ENCODE results near the gene GABRD. TPM values are rescaled to one million over a fixed set of nuclear protein-coding genes. Genes with fewer than 3 reads are reported as not detected.

Gene GABRD
- total and polyA plus RNA-seq, 2 experiments from 2014 or later = 2.1 to 5.1 TPM

GRCh38 chr1:2073382-2074230 lies 54.5 kb downstream of the GABRD start:
- H3K27me3 Mint-ChIP-seq (ENCODE audit: insufficient read depth, low read depth, poor library complexity) = peaks cover 14% of the 10 kb centered on the region
- H3K79me2 ChIP-seq (replicated peaks; ENCODE audit: insufficient read depth) = peaks cover 43% of the 10 kb centered on the region
- H3K9me2 ChIP-seq (ENCODE audit: insufficient read depth) = no peaks in the 10 kb centered on the region
- ATAC-seq (peak; percentile 13; the same call in 1 of the 3 replicates), DNase-seq (ENCODE audit: low spot score) (no peak)
- H3K4me2 ChIP-seq = no peak overlapping the region
- H3K36me3 Mint-ChIP-seq (ENCODE audit: low read depth) = peaks cover 25% of the 10 kb centered on the region
- H3K4me3 ChIP-seq = no peak overlapping the region
- H3K9me3 Mint-ChIP-seq = peaks cover 16% of the 10 kb centered on the region
- H3K27me3 ChIP-seq (ENCODE audit: insufficient read depth) = no peaks in the 10 kb centered on the region
- peaks cover 20% of the 10 kb centered on the region for H3K4me1 Mint-ChIP-seq
- no peaks in the 10 kb centered on the region for H4K20me1 ChIP-seq (replicated peaks; ENCODE audit: insufficient read depth)
- no peaks in the 10 kb centered on the region for H3F3A ChIP-seq (replicated peaks; ENCODE audit: low read depth)
- H3K27ac ChIP-seq (ENCODE audit: low read depth) = no peak overlapping the region; the same call in 1 of the 2 replicates
- no peak overlapping the region for H2AFZ ChIP-seq
- H3K4me3 Mint-ChIP-seq = no peak overlapping the region
- no peak overlapping the region for H3K27ac Mint-ChIP-seq
- peaks cover 9% of the 10 kb centered on the region; the same call in 1 of the 2 replicates for H3K36me3 ChIP-seq (ENCODE audit: insufficient read depth)
- no peaks in the 10 kb centered on the region for H3K4me1 ChIP-seq (ENCODE audit: insufficient read depth)
- TF ChIP-seq POLR2AphosphoS5 (IDR thresholded peaks at IDR 0.05; ENCODE audit: low read depth) = no peak
- no peak for TF ChIP-seq ZNF331 (CRISPR knock-in tag; IDR thresholded peaks at IDR 0.05; ENCODE audit: low read depth)
- TF ChIP-seq, protein P1, sequence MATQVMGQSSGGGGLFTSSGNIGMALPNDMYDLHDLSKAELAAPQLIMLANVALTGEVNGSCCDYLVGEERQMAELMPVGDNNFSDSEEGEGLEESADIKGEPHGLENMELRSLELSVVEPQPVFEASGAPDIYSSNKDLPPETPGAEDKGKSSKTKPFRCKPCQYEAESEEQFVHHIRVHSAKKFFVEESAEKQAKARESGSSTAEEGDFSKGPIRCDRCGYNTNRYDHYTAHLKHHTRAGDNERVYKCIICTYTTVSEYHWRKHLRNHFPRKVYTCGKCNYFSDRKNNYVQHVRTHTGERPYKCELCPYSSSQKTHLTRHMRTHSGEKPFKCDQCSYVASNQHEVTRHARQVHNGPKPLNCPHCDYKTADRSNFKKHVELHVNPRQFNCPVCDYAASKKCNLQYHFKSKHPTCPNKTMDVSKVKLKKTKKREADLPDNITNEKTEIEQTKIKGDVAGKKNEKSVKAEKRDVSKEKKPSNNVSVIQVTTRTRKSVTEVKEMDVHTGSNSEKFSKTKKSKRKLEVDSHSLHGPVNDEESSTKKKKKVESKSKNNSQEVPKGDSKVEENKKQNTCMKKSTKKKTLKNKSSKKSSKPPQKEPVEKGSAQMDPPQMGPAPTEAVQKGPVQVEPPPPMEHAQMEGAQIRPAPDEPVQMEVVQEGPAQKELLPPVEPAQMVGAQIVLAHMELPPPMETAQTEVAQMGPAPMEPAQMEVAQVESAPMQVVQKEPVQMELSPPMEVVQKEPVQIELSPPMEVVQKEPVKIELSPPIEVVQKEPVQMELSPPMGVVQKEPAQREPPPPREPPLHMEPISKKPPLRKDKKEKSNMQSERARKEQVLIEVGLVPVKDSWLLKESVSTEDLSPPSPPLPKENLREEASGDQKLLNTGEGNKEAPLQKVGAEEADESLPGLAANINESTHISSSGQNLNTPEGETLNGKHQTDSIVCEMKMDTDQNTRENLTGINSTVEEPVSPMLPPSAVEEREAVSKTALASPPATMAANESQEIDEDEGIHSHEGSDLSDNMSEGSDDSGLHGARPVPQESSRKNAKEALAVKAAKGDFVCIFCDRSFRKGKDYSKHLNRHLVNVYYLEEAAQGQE (IDR thresholded peaks at IDR 0.05; ENCODE audit: unreplicated experiment) = no peak
- TF ChIP-seq, protein P2, sequence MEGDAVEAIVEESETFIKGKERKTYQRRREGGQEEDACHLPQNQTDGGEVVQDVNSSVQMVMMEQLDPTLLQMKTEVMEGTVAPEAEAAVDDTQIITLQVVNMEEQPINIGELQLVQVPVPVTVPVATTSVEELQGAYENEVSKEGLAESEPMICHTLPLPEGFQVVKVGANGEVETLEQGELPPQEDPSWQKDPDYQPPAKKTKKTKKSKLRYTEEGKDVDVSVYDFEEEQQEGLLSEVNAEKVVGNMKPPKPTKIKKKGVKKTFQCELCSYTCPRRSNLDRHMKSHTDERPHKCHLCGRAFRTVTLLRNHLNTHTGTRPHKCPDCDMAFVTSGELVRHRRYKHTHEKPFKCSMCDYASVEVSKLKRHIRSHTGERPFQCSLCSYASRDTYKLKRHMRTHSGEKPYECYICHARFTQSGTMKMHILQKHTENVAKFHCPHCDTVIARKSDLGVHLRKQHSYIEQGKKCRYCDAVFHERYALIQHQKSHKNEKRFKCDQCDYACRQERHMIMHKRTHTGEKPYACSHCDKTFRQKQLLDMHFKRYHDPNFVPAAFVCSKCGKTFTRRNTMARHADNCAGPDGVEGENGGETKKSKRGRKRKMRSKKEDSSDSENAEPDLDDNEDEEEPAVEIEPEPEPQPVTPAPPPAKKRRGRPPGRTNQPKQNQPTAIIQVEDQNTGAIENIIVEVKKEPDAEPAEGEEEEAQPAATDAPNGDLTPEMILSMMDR (conservative IDR thresholded peaks at IDR 0.05; ENCODE audit: low read depth in 2 of 2) = no peak
- no peak for TF ChIP-seq NANOG (IDR thresholded peaks at IDR 0.05; ENCODE audit: borderline replicate concordance)
- TF ChIP-seq, protein P3, sequence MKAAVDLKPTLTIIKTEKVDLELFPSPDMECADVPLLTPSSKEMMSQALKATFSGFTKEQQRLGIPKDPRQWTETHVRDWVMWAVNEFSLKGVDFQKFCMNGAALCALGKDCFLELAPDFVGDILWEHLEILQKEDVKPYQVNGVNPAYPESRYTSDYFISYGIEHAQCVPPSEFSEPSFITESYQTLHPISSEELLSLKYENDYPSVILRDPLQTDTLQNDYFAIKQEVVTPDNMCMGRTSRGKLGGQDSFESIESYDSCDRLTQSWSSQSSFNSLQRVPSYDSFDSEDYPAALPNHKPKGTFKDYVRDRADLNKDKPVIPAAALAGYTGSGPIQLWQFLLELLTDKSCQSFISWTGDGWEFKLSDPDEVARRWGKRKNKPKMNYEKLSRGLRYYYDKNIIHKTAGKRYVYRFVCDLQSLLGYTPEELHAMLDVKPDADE (IDR thresholded peaks at IDR 0.05) = no peak
- TF ChIP-seq, protein P4, sequence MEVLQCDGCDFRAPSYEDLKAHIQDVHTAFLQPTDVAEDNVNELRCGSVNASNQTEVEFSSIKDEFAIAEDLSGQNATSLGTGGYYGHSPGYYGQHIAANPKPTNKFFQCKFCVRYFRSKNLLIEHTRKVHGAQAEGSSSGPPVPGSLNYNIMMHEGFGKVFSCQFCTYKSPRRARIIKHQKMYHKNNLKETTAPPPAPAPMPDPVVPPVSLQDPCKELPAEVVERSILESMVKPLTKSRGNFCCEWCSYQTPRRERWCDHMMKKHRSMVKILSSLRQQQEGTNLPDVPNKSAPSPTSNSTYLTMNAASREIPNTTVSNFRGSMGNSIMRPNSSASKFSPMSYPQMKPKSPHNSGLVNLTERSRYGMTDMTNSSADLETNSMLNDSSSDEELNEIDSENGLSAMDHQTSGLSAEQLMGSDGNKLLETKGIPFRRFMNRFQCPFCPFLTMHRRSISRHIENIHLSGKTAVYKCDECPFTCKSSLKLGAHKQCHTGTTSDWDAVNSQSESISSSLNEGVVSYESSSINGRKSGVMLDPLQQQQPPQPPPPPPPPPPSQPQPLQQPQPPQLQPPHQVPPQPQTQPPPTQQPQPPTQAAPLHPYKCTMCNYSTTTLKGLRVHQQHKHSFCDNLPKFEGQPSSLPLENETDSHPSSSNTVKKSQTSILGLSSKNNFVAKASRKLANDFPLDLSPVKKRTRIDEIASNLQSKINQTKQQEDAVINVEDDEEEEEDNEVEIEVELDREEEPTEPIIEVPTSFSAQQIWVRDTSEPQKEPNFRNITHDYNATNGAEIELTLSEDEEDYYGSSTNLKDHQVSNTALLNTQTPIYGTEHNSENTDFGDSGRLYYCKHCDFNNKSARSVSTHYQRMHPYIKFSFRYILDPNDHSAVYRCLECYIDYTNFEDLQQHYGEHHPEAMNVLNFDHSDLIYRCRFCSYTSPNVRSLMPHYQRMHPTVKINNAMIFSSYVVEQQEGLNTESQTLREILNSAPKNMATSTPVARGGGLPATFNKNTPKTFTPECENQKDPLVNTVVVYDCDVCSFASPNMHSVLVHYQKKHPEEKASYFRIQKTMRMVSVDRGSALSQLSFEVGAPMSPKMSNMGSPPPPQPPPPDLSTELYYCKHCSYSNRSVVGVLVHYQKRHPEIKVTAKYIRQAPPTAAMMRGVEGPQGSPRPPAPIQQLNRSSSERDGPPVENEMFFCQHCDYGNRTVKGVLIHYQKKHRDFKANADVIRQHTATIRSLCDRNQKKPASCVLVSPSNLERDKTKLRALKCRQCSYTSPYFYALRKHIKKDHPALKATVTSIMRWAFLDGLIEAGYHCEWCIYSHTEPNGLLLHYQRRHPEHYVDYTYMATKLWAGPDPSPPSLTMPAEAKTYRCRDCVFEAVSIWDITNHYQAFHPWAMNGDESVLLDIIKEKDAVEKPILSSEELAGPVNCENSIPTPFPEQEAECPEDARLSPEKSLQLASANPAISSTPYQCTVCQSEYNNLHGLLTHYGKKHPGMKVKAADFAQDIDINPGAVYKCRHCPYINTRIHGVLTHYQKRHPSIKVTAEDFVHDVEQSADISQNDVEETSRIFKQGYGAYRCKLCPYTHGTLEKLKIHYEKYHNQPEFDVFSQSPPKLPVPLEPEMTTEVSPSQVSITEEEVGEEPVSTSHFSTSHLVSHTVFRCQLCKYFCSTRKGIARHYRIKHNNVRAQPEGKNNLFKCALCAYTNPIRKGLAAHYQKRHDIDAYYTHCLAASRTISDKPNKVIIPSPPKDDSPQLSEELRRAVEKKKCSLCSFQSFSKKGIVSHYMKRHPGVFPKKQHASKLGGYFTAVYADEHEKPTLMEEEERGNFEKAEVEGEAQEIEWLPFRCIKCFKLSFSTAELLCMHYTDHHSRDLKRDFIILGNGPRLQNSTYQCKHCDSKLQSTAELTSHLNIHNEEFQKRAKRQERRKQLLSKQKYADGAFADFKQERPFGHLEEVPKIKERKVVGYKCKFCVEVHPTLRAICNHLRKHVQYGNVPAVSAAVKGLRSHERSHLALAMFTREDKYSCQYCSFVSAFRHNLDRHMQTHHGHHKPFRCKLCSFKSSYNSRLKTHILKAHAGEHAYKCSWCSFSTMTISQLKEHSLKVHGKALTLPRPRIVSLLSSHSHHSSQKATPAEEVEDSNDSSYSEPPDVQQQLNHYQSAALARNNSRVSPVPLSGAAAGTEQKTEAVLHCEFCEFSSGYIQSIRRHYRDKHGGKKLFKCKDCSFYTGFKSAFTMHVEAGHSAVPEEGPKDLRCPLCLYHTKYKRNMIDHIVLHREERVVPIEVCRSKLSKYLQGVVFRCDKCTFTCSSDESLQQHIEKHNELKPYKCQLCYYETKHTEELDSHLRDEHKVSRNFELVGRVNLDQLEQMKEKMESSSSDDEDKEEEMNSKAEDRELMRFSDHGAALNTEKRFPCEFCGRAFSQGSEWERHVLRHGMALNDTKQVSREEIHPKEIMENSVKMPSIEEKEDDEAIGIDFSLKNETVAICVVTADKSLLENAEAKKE (CRISPR knock-in tag; IDR thresholded peaks at IDR 0.05) = no peak
- no peak for TF ChIP-seq ZNF114 (CRISPR knock-in tag; IDR thresholded peaks at IDR 0.05)
- TF ChIP-seq EZH2phosphoT487 (IDR thresholded peaks at IDR 0.05; ENCODE audit: unreplicated experiment) = no peak
- no peak for TF ChIP-seq EZH2 (IDR thresholded peaks at IDR 0.05; ENCODE audit: low read depth, unreplicated experiment)
